GM18502 (cell line): Measurements from ENCODE around the gene ABTB2.
A peak's percentile ranks its signal among the peaks of the same experiment; 100 is the strongest.
"Not testable (repeated sequence)": the region's sequence is repeated elsewhere in the genome, so short reads cannot be mapped to it uniquely, and the experiment has no call there.

Source experiments
- ATAC-seq: cut with Tn5 transposase; IDR thresholded peaks from one replicate; pipeline ENCODE4 v1.9.1; 2021; ENCODE audit warnings: mild to moderate bottlenecking; ENCODE audit not compliant: unreplicated experiment, poor library complexity

Gene ABTB2

DNA sequence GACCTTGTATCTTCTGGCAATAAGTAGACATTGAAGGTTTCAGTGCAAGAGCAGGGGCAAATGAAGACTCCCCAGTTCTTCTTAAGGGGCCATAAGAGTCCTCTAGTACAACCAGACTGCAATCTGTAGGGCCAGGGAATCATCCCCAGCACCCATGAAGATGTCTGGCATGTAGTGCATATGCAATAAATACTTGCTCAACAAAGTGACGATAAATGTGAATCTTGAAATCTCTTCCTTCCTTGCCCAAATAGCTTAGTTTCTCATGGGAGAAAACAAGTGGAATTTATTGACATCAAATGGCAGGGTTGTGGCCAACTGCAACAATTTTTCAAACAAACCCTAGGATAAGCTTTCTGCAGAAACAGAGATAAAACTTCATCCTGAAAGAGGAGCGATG lies 107.6 kb downstream of the ABTB2 start:
- ATAC-seq = no peak

DNA sequence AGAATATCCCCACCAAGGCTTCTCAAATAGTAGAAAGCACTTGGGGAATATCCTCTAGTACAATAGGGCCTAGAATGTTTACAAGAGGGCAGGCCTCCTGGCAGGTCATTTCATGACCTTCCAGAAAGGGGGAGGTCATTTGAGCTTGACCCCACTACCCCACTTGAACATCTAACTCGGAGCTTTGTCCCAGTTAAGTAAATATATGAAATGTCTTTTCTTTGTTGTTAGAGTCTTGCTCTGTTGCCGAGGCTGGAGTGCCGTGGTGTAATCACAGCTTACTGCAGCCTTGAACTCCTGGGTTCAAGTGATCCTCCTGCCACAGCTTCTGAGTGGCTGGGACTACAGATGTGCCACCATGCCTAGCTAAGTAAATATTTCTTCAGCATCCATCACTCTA lies 108.4 kb downstream of the ABTB2 start:
- ATAC-seq = no peak

DNA sequence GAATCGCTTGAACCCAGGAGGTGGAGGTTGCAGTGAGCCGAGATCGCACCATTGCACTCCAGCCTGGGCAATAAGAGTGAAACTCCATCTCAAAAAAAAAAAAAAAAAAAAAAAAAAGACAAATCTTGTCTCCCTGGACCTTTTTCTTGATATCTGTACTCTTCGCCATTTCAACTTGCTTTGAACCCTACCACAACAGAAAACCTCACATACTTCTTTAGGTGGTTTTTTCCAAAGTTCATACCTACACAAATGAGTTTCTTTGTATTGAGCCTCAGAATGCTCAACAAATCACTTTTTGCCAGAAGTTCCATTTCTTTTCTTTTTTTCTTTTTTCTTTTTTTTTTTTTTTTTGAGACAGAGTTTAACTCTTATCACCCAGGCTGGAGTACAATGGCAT lies 111.3 kb downstream of the ABTB2 start:
- not testable (repeated sequence) for ATAC-seq

DNA sequence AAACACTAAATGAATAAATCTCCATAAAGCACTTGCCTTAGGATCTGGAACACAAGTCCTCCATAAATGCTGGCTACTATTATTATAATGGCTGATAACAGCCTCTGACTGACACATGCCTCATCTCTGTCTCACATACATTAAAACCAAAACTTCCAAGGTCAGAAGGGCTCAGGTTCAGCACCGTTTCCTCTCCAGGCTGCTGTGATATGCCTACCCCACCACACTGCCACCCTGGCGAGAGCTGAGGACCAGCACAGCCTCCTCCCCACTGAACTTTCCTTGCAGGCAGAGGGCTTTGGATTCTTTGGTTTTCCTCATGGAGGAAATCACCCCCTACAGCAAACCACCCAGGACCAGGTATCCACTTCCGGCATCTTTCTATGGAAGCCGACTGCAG lies 112.8 kb downstream of the ABTB2 start:
- ATAC-seq = no peak

DNA sequence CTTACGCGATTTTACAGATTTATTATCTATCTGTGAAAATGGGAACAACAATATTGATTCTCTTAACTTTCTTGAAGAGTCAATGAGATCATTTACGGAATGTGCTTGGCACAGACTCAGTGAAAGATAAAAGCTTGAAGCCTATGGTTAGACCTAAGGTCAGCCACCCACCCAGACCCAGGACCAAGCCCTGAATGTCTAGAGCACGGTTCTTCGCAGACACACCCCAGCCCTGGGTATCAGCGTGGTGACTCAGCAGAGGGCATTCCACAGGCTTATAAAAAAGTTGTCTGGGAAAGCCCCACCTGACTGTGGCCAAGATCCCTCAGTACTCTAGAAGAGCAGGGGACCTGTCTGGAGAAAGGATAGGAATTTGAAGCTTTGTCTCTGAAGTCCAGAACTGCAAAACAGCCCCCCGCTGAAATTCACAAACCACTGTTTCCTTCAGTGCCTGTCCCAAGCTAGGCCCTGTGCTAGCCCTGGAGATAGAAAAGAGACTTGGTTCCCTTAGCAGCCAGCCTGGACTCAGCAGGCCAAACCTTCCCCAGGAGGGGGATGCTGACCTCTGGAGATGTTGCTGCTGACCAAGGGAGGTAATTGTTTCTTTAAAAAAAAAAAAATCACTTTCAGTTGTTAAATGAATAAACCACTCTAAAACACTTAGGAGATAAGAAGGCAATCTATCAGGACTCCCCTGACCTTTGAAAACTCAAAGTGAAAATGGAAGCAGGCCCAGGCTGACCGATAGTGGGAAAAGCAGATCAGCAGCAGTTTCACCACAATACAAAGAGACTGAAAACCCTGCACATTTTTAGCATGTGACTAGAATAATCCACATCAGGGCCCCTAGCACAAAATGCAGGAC lies 114.0 kb downstream of the ABTB2 start:
- ATAC-seq = peak; percentile 82

DNA sequence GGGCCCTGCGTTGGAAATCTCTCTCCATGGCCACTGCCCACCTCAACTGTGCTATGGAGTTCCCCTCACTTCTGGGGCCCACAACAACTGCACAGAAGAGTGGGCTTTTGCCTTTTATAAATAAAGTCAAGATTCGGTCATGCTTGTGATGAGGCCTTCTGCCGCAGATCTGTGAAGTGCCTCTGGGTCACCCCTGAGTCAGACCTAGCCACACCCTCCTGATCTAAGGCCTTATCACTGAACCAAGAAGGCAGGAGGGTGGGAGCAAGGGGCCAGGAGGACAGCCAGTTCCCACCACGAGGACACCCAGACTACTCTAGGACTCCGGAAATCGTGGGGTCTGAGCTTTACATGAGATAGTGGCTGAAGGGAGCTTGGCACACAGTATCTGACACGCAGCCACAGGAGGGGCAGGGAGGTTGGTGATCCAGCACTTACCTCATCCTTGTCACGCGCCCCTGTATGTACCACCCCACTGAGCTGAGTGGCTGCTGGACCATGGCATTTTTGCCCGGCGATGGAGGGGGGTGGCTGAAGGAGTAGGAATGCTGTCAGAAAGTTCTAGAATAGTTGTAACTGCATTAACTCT lies 115.7 kb downstream of the ABTB2 start:
- ATAC-seq = no peak

DNA sequence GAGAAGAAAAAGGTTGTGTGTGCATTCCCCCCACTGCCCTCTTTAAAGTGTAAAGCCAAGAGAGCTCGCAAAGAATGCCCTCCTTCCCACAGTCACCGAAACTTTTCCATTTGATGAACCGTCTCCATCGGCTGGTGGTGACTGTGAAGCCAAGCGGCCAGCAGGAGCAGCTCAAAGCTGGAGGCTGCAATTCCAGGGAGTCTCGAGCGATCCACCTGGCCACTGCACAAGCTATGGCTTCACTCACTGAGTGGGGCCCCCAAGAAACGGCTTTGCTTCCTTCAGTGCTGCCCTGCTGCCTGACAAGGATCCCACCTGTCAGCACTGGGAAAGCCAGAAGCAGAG lies 117.7 kb downstream of the ABTB2 start:
- ATAC-seq = no peak

DNA sequence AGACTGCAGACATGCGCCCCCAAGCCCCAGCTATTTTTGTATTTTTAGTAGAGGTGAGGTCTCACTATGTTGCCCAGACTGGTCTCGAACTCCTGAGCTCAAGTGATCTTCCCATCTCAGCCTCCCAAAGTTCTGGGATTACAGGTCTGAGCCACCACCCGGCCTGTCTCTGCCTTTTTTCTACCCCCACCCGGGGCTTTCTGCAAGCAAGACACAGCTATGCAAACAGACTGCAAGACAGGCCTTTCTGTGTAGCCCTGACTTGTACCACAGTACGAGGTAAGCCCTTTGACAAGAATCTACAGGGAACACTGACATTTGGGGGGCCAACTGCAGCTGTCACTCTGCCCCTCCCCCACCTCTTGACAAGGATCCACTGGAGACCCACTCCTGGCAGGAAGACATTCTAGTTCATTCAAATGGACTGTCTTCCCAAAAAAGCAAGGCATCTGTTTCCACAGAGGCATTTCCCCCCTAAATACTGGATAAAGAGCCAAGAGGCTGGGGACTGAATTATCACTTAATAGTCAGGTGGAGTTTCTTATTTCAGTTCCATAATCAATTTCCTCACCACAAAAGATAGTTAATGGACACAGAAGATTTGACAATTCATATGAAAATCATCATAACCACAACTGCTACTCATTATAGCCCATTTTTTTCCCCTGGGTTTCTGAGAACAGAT lies 118.2 kb downstream of the ABTB2 start:
- no peak for ATAC-seq

DNA sequence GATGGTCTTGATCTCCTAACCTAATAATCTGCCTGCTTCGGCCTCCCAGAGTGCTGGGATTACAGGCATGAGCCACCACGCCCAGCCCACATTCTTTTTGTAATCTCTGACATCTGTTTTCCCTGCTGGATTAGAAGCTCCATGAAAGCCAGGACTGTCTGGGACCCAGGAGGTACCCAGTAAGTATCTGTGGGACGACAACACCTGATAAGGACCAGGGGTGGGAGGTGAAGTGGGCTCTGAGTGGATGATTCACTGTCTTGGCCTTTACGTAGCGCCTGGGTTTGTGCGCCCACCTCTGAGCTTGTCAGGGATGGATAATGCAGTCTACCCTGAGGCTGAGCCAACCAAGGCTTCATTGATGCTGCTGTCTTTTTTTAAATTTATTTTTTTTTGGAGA lies 118.8 kb downstream of the ABTB2 start:
- no peak for ATAC-seq

DNA sequence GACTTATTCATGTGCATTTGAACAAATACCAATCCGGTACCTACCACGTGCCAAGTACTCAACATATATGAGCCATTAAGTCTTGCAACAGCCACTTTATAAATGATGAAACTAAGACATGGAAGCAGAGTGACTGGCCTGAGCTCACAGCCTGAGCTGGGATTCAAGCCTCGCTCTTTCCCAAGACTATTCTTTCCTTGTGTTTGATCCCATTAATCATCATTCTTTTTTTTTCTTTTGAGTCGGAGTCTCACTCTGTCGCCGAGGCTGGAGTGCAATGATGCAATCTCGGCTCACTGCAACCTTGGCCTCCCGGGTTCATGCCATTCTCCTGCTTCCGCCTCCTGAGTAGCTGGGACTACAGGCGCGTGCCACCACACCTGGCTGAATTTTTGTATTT lies 119.3 kb downstream of the ABTB2 start:
- no peak for ATAC-seq

DNA sequence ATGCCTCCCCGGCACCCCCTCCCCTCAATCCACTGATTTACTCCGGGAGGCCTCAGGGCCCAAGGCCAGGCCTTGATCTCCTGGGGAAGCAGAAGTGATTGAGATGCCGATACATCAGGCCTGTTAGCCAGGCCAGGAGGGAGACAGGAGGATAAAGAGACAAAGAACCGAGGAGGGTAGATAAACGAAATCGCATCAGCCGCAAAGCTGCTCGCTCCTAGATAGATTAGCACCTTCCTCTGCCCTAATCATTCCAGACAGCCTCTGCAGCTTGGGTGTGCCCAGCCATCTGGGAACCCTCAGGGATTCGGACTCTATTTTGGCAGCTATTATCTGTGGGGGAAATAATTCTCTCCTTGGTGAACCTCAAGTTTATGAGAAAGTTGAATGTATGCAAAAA lies 121.2 kb downstream of the ABTB2 start:
- ATAC-seq = no peak

DNA sequence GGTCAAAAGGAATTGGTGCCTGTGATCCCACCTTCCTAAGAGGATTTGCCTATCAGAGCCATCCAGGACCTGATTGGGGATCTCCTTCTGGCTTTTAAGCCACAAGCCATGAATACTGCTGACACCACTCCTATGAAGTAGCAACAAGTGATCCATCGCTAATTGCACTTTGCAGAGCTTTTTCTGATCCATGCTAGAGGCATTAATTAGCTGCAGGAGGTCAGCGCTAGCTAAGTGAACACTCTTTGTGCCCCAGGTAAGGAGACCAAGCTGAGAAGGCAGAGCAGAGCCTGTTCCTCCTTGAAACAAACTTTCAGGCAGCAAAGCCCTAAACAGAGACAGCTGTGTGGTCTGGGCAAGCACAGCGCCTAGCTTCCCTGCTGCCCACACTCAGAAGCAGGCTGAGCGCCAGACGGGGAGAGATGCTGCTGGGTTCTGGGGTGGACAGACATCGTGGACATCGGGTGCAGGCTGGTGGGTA lies 122.2 kb downstream of the ABTB2 start:
- no peak for ATAC-seq

DNA sequence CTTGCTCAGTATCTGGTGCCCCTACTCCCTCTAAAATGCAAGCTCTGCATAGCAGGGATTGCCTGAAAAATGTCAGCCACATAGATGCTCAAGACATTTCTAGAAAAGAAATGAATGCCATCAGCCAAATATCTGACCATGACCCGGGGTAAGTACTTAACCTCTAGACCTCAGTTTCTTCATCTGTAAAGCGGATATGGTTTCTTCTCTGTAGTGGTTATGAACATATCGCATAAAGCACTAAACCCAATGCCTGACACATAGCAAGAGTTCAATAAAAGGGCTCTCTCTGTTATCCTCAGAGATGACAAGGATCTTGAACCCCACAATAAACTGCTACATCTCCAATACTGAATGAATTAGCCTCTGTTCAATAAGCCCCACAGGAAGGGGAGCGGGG lies 122.6 kb downstream of the ABTB2 start:
- ATAC-seq = no peak

DNA sequence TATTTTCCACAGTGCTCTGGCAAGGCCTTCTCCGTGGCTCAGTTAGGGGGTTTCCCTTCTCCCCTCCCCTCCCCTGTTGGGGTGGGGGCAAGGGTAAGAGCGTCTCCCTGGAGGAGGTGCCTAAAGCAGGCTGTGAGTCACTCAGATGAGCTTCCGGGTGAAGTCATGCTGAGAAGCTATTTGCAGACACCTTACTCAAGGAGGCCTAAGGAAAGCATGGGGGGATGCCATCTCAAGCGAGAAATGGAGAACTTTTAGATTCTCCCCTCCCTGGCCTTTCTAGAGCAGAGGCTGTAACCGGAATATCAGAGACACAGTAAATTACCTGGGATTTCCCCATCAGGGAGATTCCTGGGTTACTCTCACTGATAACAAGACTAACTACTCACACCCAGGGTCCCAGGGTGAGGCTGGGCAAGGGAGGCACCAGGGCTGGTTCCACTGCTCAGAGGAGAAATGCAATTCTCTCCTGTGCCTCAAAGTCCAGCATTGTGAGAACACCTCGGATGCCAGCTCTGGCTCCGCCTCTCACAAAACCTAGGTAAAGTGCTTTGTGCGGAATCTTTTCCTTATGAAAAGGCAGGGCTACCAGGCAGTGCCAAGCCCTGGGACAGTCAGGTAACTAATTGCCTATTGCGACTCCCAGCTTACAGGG lies 123.6 kb downstream of the ABTB2 start:
- peak; percentile 76 for ATAC-seq

DNA sequence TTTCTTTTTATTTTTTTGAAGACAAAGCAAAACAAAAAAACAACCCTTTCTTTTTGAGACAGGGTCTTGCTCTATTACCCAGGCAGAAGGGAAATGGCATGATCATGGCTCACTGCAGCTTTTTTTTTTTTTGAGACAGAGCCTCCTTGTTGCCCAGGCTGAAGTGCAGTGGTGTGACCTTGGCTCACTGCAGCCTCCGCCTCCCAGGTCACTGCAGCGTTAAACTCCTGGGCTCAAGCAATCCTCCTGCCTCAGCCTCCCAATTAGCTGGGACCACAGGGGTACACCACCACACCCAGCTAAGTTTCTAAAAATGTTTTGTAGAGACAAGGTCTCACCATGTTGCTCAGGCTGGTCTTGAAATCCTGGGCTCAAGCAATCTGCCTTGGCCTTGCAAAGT lies 124.6 kb downstream of the ABTB2 start:
- no peak for ATAC-seq

DNA sequence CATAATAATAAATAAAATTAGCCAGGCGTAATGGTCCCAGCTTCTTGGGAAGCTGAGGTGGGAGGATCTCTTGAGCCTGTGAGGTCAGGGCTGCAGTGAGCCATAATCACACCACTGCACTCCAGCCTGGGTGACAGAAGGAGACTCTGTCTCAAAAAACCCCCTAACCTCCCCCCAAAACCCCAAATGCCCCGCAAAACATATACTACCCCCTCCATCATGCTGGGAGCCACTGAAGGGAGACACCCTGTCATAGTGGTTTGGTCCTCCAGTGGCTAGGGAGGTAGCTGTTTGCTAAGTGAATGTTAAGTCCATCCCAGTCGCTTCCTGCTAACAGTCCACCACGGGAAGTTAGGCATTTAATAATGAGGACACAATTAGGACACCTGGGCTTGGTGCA lies 125.0 kb downstream of the ABTB2 start:
- no peak for ATAC-seq

DNA sequence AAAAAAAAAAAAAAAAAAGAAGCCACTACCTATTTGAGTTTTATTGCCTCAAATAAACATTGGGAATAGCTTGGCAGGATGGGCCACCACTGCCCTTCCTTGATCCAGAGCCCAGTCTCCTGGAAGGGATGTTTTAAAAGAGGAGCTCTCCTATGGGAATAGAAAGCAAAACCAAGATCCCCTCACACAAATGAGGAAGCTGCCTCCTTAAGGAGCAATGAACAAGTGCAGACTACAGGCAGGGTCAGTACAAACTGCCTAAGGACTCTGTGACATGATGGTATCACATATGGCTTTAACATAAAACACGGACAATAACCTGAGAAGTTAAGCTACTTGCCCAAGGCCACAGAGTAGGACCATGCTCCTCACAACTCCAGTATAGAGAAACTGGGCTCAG lies 131.6 kb downstream of the ABTB2 start:
- ATAC-seq = no peak

DNA sequence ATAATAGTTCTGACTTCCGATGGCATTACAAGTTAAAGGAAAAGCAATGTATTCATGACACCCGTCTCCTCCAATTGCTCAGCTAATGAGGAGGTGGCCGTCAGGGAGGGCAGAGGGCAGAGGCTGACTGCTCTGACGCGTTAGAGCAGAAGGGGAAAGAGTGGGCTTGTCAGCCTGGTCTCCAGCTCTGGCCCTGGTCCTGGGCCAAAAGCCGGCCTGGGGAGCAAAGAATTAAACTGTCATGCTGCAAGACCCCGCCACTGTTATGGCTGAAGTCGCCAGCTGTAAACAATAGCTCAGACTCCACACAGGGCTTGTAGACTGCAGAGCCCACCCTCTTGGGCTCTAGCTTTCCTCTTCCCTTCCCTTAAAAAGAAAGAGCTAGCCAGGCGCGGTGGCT lies 132.7 kb downstream of the ABTB2 start:
- no peak for ATAC-seq

DNA sequence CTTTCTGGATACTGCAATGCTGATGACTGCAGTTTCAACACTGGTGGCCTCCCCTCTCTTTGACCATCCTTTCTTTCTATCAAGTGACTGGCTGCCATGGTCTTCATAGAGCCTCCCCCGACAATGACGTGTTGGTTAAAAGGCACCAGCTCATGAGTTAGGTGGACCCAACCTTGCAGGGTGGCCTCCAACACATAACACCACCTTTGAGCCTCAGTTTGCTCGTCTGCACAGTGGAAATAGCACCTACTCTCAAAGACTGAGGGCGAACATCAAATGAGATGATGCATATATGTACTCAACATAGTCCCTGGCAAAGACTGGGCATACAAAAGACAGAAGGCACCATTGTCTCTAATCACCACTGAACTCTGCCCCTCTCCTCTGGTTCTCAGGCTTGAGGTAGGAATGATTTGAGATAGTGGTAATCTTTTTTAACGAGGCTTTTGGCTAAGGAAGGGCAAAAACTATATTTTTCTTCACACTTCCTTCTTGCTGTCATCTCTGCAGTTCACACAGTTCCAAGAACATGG lies 133.3 kb downstream of the ABTB2 start:
- no peak for ATAC-seq

DNA sequence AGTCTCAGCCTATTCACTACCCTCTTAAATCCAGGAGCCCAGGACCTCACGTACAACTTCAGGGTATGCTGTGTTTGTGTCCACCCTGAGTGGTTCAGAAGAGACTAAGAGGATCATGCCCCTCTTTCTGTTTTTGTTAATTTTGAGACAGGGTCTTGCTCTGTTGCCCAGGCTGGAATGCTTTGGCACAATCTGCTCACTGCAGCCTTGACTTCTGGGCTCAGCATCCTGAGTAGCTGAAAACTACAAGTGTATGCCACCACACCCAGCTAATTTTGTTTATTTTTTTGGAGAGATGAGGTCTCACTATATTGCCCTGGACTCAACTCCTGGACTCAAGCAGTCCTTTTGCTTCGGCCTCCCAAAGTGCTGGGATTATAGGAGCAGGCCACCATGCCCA lies 133.9 kb downstream of the ABTB2 start:
- no peak for ATAC-seq
